Measurements from ENCODE around the gene ACYP2.
"Not testable (repeated sequence)": the region's sequence is repeated elsewhere in the genome, so short reads cannot be mapped to it uniquely, and the experiment has no call there.

Gene ACYP2

DNA sequence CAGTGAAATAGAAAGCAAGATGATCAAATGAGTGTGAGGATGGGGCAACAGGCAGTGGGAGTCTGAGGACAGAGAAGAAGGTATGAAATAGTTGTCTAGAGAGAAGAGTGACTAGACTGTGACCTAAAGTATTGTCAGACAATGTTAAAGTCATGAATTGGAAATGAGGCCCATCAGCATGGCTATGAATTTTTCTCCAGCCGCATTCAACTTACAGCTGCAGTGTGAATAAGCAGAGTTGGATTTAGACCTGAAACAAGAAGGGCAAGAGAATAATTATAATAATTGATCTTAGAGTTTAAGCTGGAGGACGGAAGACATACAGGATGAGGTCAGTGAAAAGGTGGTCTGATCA is 144.8 kb downstream of the ACYP2 start:
- TF ChIP-seq CTCF (IDR thresholded peaks at IDR 0.05; ENCODE audit: low read depth, low read length) = no peak
- DNase-seq (ENCODE audit: extremely low read depth, low read depth) = no peak

DNA sequence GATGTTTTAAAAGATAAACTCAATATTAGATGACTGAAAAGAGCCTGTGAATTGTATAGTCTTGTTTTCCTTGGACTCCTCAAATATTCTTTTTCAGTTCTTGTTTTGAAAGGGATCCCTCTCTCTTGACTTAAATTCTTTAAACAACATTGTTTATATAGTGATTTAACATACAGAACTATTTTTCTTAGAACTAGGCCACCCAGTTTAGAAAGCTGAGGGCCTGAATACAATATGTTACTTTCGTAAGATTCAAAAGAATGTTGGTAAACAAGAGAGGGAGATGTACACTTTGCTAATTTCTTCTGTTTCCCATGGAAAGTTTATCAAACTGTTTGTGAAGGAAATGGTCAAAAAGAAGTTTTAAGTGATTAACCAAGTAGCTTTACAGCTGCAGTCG is 146.1 kb downstream of the ACYP2 start:
- DNase-seq (ENCODE audit: extremely low read depth, low read depth) = no peak
- TF ChIP-seq CTCF (IDR thresholded peaks at IDR 0.05; ENCODE audit: low read depth, low read length) = no peak

DNA sequence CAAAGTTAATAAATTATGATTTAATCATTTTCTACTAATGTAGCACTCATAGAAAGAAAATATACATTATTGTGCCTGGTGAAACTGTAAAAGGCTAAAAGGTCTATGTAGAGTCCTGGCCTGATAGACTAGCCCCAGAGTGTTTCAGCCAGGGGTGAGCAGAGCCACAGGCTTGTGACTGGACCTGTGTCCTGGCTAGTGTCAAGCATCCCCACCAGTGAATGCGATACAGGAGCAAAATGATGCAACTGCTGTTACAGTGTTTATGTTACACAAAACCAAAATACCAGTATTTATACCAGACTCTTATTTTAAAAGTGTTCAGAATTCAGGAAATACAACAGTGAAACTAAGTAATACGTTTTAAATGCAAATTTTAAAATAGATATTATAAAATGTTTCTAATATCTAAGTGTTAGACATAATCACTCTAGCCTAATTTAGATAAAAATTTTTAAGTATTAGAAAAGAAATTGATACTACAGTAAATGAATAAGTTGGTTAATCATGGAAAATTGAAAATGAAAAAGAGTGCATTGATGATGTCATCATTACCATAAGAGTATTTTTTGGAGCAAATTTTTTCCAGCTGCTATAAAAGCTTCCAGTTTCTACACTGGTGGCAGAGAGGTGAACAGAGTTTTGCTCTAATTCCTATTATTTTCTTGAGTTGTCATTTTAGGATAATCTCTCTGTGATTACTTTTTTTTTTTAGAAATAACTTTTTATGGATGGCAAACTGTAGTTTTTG is 146.8 kb downstream of the ACYP2 start:
- TF ChIP-seq CTCF (IDR thresholded peaks at IDR 0.05; ENCODE audit: low read depth, low read length) = no peak
- DNase-seq (ENCODE audit: extremely low read depth, low read depth) = no peak

- DNase-seq (ENCODE audit: extremely low read depth, low read depth) = not testable (repeated sequence)
These were observed 149.7 kb downstream of the ACYP2 start for GRCh38 chr2:54265081-54265480.

DNA sequence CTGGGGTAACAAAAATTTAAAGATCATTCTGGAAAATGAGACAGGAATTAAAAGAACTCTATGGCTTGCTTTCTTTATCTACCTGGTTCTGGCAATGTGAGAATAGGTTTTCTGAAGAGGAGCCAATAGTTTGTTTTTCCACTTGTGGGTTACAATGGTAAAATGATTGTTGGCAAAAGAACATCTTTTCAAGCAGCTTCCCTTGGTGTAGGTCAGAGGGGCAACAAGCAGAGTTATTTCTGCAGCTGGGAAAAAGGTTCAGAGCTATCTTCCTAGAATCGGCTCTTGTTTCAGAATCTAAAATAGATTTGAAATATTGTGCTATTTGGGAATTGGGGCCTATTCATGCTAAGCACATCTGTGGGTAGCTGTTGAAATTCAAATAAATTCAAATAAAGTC is 152.2 kb downstream of the ACYP2 start:
- no peak for TF ChIP-seq CTCF (IDR thresholded peaks at IDR 0.05; ENCODE audit: low read depth, low read length)
- DNase-seq (ENCODE audit: extremely low read depth, low read depth) = no peak

- DNase-seq (ENCODE audit: extremely low read depth, low read depth) = no peak
- TF ChIP-seq CTCF (IDR thresholded peaks at IDR 0.05; ENCODE audit: low read depth, low read length) = no peak
These were observed 155.8 kb downstream of the ACYP2 start for GRCh38 chr2:54271189-54271588.

- TF ChIP-seq CTCF (IDR thresholded peaks at IDR 0.05; ENCODE audit: low read depth, low read length) = no peak
- no peak for DNase-seq (ENCODE audit: extremely low read depth, low read depth)
These were observed 156.6 kb downstream of the ACYP2 start for GRCh38 chr2:54271843-54272627.

All from AG09319 (cell line).